Activated naive CD8-positive, alpha-beta T cell (primary cell): Measurements from ENCODE around the gene RAE1.
"Not testable (repeated sequence)": the region's sequence is repeated elsewhere in the genome, so short reads cannot be mapped to it uniquely, and the experiment has no call there.

ENCODE experiments used
- H3K27ac Mint-ChIP-seq: one replicate; pipeline ENCODE4 v1.8.0; 2021; ENCODE audit warnings: mixed read lengths
- H3K27me3 Mint-ChIP-seq: one replicate; pipeline ENCODE4 v1.8.0; 2021; ENCODE audit warnings: mixed read lengths
- H3K36me3 Mint-ChIP-seq: one replicate; pipeline ENCODE4 v1.8.0; 2021; ENCODE audit warnings: mixed read lengths
- H3K4me1 Mint-ChIP-seq: one replicate; pipeline ENCODE4 v1.8.0; 2021; ENCODE audit warnings: low read depth, mixed read lengths
- H3K4me3 Mint-ChIP-seq: one replicate; pipeline ENCODE4 v1.8.0; 2021; ENCODE audit warnings: mild to moderate bottlenecking, mixed read lengths
- H3K9me3 Mint-ChIP-seq: one replicate; pipeline ENCODE4 v1.8.0; 2021; ENCODE audit warnings: low read depth, mixed read lengths

Gene RAE1

GRCh38 chr20:57346477-57346876 lies 4.6 kb upstream of the RAE1 start:
- no peaks in the 10 kb centered on the region for H3K36me3 Mint-ChIP-seq
- no peaks in the 10 kb centered on the region for H3K9me3 Mint-ChIP-seq
- H3K27me3 Mint-ChIP-seq, result peaks cover 2% of the 10 kb centered on the region
- H3K4me1 Mint-ChIP-seq, result peaks cover 4% of the 10 kb centered on the region
- H3K4me3 Mint-ChIP-seq, result no peak overlapping the region
- no peak overlapping the region for H3K27ac Mint-ChIP-seq

GRCh38 chr20:57347393-57347792 lies 3.7 kb upstream of the RAE1 start:
- H3K4me1 Mint-ChIP-seq, result peaks cover 13% of the 10 kb centered on the region
- H3K4me3 Mint-ChIP-seq, result no peak overlapping the region
- no peaks in the 10 kb centered on the region for H3K36me3 Mint-ChIP-seq
- H3K9me3 Mint-ChIP-seq, result no peaks in the 10 kb centered on the region
- H3K27me3 Mint-ChIP-seq, result peaks cover 2% of the 10 kb centered on the region
- no peak overlapping the region for H3K27ac Mint-ChIP-seq

GRCh38 chr20:57348200-57348921 lies 2.7 kb upstream of the RAE1 start:
- H3K36me3 Mint-ChIP-seq, H3K9me3 Mint-ChIP-seq, H3K4me3 Mint-ChIP-seq, H3K27ac Mint-ChIP-seq, H3K27me3 Mint-ChIP-seq: not testable (repeated sequence)
- H3K4me1 Mint-ChIP-seq, result peaks cover 22% of the 10 kb centered on the region

- H3K27me3 Mint-ChIP-seq, H3K36me3 Mint-ChIP-seq, H3K9me3 Mint-ChIP-seq: not testable (repeated sequence)
- Mint-ChIP-seq H3K27ac (peak overlapping the region; percentile 22), H3K4me1 (peaks cover 27% of the 10 kb centered on the region), H3K4me3 (peak overlapping the region; percentile 59)
These were observed 2.0 kb upstream of the RAE1 start for GRCh38 chr20:57348922-57349574.

GRCh38 chr20:57350081-57350710 lies 859 bp upstream of the RAE1 start:
- Mint-ChIP-seq H3K4me1 (peaks cover 32% of the 10 kb centered on the region), H3K4me3 (peak overlapping the region; percentile 72)

GRCh38 chr20:57350726-57351041 lies 371 bp upstream of the RAE1 start:
- not testable (repeated sequence) for H3K27me3 Mint-ChIP-seq, H3K36me3 Mint-ChIP-seq, H3K9me3 Mint-ChIP-seq
- Mint-ChIP-seq H3K4me3 (peak overlapping the region; percentile 95), H3K27ac (peak overlapping the region; percentile 82), H3K4me1 (peaks cover 32% of the 10 kb centered on the region)

More at GRCh38 chr20:57350081-57350710, 859 bp upstream of the RAE1 start:
- Mint-ChIP-seq H3K27ac (peak overlapping the region; percentile 47), H3K36me3 (peaks cover 3% of the 10 kb centered on the region), H3K27me3 (no peaks in the 10 kb centered on the region), H3K9me3 (no peaks in the 10 kb centered on the region)

- peaks cover 32% of the 10 kb centered on the region for H3K4me1 Mint-ChIP-seq
- peak overlapping the region; percentile 95 for H3K4me3 Mint-ChIP-seq
- no peaks in the 10 kb centered on the region for H3K9me3 Mint-ChIP-seq
- H3K36me3 Mint-ChIP-seq, result peaks cover 6% of the 10 kb centered on the region
- peak overlapping the region; percentile 82 for H3K27ac Mint-ChIP-seq
- H3K27me3 Mint-ChIP-seq, result no peaks in the 10 kb centered on the region
These were observed 1.2 kb downstream of the RAE1 start for GRCh38 chr20:57352305-57352704.

GRCh38 chr20:57353351-57353750 lies 2.3 kb downstream of the RAE1 start:
- peak overlapping the region; percentile 95 for H3K4me3 Mint-ChIP-seq
- H3K4me1 Mint-ChIP-seq, result peaks cover 32% of the 10 kb centered on the region
- no peak overlapping the region for H3K27ac Mint-ChIP-seq
- H3K36me3 Mint-ChIP-seq, result peaks cover 6% of the 10 kb centered on the region
- no peaks in the 10 kb centered on the region for H3K27me3 Mint-ChIP-seq
- H3K9me3 Mint-ChIP-seq, result no peaks in the 10 kb centered on the region

- Mint-ChIP-seq H3K4me3 (no peak overlapping the region), H3K27ac (no peak overlapping the region), H3K36me3 (peaks cover 5% of the 10 kb centered on the region), H3K27me3 (no peaks in the 10 kb centered on the region), H3K9me3 (no peaks in the 10 kb centered on the region), H3K4me1 (peaks cover 4% of the 10 kb centered on the region)
These were observed 10.5 kb downstream of the RAE1 start for GRCh38 chr20:57361517-57361916.

- no peaks in the 10 kb centered on the region for H3K27me3 Mint-ChIP-seq
- peaks cover 4% of the 10 kb centered on the region for H3K4me1 Mint-ChIP-seq
- no peak overlapping the region for H3K4me3 Mint-ChIP-seq
- H3K9me3 Mint-ChIP-seq, result no peaks in the 10 kb centered on the region
- peaks cover 8% of the 10 kb centered on the region for H3K36me3 Mint-ChIP-seq
- no peak overlapping the region for H3K27ac Mint-ChIP-seq
These were observed 13.4 kb downstream of the RAE1 start for GRCh38 chr20:57364451-57364850.

- H3K27ac Mint-ChIP-seq, result no peak overlapping the region
- peaks cover 8% of the 10 kb centered on the region for H3K36me3 Mint-ChIP-seq
- H3K27me3 Mint-ChIP-seq, result no peaks in the 10 kb centered on the region
- H3K4me1 Mint-ChIP-seq, result peaks cover 13% of the 10 kb centered on the region
- H3K9me3 Mint-ChIP-seq, result no peaks in the 10 kb centered on the region
- no peak overlapping the region for H3K4me3 Mint-ChIP-seq
These were observed 18.5 kb downstream of the RAE1 start for GRCh38 chr20:57369596-57369995.

GRCh38 chr20:57370316-57370715 lies 19.3 kb downstream of the RAE1 start:
- H3K4me3 Mint-ChIP-seq, result no peak overlapping the region
- H3K9me3 Mint-ChIP-seq, result no peaks in the 10 kb centered on the region
- no peak overlapping the region for H3K27ac Mint-ChIP-seq
- peaks cover 18% of the 10 kb centered on the region for H3K4me1 Mint-ChIP-seq
- no peaks in the 10 kb centered on the region for H3K27me3 Mint-ChIP-seq
- H3K36me3 Mint-ChIP-seq, result peaks cover 8% of the 10 kb centered on the region

GRCh38 chr20:57371363-57371762 lies 20.3 kb downstream of the RAE1 start:
- Mint-ChIP-seq H3K9me3 (no peaks in the 10 kb centered on the region), H3K27ac (no peak overlapping the region), H3K4me3 (no peak overlapping the region), H3K4me1 (peaks cover 24% of the 10 kb centered on the region), H3K27me3 (no peaks in the 10 kb centered on the region), H3K36me3 (peaks cover 8% of the 10 kb centered on the region)

GRCh38 chr20:57372157-57372556 lies 21.1 kb downstream of the RAE1 start:
- H3K27ac Mint-ChIP-seq, result no peak overlapping the region
- peaks cover 24% of the 10 kb centered on the region for H3K4me1 Mint-ChIP-seq
- H3K27me3 Mint-ChIP-seq, result no peaks in the 10 kb centered on the region
- H3K36me3 Mint-ChIP-seq, result peaks cover 10% of the 10 kb centered on the region
- no peaks in the 10 kb centered on the region for H3K9me3 Mint-ChIP-seq
- no peak overlapping the region for H3K4me3 Mint-ChIP-seq

- no peak overlapping the region for H3K4me3 Mint-ChIP-seq
- H3K4me1 Mint-ChIP-seq, result peaks cover 24% of the 10 kb centered on the region
- no peak overlapping the region for H3K27ac Mint-ChIP-seq
- H3K9me3 Mint-ChIP-seq, result no peaks in the 10 kb centered on the region
- peaks cover 10% of the 10 kb centered on the region for H3K36me3 Mint-ChIP-seq
- H3K27me3 Mint-ChIP-seq, result no peaks in the 10 kb centered on the region
These were observed 21.7 kb downstream of the RAE1 start for GRCh38 chr20:57372581-57373350.
